ENCODE measurements around the gene FNDC3B.

GRCh38 chr3:172224560-172225214 lies 185.3 kb downstream of the FNDC3B start:
- no peak for TF ChIP-seq POLR2AphosphoS5 (IDR thresholded peaks at IDR 0.05; ENCODE audit: low read depth, low read length)
- TF ChIP-seq POLR2A (IDR thresholded peaks at IDR 0.05; ENCODE audit: low read depth, low read length) = no peak
- TF ChIP-seq TAF1 (IDR thresholded peaks at IDR 0.05; ENCODE audit: borderline replicate concordance, low read depth, low read length) = no peak

Data from GM12892 (cell line).